CD4-positive, alpha-beta T cell treated with Interleukin-4 for 1 hour (primary cell): ENCODE measurements around the gene TWIST2.

Experiments
- DNase-seq, 2 donors: peaks; one replicate each; pipeline ENCODE4 v3.0.0-alpha.2; 2020 to 2022

TWIST2 gene

DNA sequence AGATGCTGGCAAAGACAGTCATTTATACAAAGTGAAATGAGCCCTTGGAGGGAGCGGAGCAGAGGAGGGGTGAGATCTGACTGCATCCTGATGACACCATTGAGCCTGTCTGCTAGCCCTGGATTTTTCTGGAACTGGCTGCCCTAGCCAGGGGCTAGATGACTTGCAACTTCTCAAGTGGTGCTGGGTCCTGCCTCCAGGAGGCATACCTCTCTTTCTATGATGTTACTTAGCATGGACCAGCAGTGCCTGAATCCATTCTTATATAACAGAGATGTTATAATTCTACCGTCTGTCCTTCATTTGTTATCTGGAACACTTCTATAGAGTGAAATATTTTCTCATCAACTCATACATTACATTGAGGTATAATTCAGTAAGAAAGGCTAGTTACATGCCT, 8.5 kb upstream of the TWIST2 start:
- DNase-seq, result no peak

DNA sequence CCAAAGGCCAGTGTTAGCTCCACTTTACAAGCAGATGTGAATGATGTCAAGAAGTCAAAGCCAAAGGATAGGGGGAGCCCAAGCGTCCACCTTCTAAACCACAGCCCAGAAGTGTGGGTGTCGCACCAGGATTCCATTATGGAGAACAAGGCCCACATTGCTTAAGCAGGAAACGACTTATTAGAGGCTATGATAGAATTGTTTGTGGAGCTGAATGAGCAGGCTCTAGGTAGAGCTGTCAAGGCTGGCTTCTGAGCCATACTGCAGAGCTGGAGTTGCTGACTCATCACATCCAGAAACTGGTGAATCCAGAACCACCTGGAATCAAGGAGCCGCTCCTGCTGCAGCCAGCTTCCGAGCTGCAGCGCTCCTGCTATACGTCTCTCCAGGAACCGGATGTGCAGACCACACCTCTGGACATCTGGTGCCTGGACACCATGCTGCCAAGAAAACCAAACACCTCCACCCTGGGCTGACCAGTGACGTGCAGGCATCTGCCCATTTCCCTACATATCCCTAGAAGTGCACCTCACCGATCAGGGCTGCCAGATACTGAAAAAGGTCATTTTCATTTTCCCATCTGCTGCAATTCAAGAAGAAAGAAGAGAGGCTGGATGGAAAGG, 6.2 kb upstream of the TWIST2 start:
- DNase-seq, result no peak

DNA sequence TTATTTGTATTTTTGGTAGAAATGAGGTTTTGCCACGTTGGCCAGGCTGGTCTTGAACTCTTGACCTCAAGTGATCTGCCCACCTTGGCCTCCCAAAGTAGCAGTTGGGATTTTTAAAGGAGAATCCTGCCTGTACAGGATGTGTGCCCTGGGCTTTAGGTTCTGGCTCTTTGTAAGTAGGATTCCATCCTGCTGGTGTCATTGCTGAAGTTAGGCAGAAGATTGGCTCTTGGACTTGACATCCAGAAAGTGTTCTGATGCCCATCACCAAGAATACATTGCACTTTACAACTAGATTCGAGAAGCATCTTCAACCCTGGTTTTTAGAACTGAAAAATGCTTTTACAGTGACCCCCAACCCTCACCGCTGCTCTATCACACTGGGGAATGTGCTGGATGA, 4.4 kb upstream of the TWIST2 start:
- DNase-seq, result no peak

DNA sequence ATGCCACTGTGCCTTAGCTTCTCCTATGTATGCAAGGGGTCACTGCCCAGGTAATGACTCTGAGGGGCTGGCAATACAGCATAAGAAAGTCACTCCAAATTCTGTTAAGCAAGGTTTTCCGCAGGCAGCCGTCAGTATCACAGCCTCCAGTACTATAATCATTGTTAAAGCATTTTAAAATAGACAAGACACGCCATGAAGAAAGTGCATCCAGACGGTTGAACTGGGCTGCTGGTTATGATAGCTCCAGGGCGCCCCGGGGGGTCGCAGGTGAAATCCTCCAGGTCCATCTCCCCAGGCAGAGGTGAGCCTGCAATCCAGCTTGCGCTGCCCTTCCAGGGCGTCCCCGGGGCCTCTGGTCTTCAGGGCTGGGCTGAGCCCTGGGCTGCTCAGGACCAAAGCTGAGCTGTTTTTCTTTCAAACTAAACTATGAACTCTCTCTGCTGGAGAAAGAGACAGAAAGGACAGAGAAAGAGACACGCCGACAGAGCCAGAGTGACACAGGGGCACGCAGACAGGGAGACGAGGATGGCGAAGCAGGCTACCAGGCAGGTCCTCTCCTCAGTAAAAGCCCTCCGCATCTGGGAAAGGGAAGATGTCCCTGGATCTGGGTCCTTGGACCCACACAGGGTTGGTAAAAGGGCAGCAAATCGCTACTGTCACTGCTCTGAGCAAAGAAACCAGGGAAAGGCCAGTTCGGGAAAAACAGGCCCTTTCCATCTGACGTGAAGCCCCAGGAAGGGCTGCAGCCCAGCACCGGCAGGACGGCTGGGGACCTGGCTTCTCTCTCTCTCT, 2.1 kb upstream of the TWIST2 start:
- DNase-seq, result no peak

DNA sequence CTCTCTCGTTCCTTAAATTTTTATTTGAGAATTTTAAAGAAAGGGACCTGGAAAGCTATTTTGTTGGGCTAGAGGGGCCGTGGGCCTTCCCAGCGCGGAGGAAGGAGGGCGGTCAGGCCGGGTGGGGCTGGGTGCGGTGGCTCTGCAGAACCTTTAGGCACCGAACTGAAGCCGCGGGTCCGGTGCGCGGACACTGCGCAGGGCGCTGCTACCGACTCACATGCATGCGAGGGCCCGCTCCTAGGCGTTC, 1.6 kb upstream of the TWIST2 start:
- no peak for DNase-seq

DNA sequence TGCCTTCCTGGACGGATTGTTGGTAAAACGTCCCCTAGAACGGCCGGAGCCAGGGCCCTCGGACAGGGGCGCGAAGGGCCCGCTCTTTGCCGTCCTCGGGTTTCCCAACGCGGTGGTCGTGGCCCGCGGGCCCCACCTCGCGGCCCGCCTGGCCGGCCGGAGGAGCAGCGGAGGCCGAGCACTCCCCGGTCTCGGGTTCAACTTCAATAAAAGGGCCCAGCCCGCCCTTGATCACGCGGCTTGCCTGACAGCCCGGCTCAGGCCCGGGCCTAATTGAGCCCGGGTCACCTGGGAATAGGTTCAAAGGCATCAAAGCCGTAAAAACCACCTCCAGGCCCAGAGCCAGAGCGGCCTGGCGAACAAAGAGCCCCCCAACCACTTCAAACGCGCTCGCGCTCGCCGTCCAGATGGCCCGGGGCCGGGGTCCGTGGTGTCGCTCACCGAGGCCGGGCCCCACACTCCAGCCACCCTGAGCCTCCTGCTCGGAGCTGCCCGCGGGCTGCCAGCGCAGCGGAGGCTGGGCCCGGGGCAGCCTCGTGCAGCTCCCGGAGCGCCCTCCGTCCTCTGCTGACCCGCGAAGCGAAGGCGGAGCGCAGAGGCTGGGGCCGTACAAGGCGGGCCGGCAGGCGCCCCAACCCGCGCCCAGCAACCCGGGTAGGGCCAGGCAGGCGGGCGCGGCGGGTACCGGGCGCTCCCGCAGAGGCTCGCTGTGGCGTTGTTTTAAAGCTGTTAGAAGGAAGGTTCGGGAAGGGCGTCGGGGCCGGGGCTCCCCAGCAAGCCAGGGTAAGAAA, 1.1 kb upstream of the TWIST2 start:
- no peak for DNase-seq

DNA sequence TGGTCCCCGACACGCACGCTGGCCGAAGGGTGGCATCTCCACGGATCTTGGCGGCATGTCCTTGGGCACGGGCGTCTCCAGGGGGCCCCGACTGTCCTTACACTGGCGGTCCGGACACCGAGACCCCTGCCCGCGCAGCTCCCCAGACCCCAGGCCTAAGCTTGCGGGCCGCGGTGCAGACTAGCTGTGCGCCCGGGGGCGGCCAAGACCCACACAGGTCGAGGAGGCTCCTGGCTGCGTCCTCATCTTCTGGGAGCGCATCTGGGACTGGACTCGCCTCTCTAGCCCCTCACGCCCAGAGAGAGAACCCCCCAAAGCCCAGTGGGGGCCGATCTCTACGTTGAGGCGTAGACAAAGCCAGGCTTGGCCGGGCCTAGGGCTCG, 475 bp upstream of the TWIST2 start:
- DNase-seq, result no peak

DNA sequence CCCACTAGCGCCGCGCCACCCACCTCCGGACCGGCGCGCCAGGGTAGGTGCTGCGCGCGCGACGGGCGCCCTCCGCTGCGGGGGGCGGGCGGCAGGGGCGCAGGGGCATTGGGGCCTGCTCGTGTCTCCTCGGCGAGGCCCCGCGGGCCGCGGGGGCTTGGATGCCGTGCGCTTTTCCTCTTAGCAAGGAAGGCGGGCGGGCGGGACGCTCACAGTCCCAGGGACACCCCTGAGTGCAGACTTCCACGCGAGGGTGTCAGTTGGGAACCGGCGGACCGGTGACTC, 748 bp downstream of the TWIST2 start:
- no peak for DNase-seq

DNA sequence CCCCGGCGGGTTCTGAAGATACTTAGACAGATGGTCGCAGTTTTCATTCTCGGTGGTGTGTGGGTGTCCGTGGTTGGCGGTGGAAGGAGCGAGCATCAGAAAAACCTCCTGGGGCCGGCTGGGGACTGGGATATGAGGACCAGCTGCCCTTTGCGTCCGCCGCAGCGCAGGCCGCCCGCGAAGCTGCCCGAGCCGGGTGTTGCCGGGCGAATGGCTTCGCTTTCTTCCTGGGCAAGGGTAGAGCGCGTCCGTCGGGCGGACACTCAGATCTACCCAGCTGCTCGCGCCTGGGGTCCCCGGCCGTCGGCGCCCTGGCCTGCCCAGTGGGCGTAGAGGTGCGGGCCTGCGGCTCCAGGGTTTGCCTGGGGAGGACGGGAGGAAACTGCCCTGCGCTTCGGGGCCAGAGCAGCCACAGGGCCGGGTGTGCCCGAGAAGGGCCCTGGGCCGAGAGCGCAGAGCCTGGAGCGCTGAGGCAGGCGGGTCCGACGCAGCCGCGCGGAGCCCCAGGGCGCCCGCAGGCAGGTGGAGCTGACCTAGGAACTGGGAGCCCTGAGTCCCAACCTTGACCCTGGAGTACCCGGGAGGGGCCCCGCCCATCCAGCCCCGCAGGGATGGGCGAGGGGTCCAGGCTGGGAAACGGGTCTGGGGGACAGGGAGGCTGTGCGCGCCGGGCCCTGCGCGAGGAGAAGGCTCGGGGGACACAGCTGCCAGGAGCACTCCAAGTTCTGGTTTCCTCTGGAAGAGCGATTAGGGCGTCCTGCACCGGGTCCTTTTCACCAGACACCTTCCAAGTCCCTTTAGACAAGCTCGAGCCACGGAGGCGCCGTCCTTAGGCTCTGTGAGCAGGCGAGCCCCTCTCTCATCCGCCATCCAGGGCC, 1.3 kb downstream of the TWIST2 start:
- DNase-seq, result no peak

DNA sequence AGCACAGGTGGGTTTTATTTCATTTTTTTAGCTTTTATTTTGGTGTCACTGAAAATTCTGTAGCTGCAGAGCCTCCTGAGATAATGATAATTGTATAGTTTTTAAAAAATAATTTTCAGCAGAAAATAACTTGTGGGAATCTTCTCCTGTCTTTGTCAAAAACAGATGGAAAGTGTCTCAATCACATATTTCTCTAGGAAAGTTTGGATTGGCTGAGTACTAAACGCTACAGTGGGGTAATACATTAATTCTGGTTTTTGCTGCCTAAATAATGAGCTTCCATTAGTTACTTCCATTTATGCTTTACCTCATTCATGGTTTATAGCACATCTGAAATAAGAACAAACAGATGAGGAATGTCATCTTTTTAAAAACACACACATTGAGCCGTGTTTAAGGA, 2.2 kb downstream of the TWIST2 start:
- DNase-seq, result no peak

DNA sequence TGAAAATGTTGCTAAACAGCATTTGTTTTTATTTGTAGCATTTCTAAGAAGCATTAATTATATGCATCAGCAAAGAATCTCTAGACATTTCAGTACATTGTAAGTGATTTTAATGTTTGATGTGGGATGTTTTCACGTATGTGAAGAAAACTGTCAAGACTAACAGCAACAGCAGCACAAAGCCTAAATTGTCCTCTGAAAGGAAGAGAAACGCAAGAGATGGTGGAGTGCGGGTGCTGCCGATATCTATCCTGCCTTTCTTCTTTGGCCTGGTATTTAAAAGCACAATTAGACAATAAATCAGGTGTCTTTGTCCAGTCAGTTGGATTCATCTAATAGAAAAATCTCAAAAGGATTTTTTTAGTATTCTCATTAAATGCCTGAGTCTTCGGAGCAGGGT, 3.1 kb downstream of the TWIST2 start:
- DNase-seq, result no peak

DNA sequence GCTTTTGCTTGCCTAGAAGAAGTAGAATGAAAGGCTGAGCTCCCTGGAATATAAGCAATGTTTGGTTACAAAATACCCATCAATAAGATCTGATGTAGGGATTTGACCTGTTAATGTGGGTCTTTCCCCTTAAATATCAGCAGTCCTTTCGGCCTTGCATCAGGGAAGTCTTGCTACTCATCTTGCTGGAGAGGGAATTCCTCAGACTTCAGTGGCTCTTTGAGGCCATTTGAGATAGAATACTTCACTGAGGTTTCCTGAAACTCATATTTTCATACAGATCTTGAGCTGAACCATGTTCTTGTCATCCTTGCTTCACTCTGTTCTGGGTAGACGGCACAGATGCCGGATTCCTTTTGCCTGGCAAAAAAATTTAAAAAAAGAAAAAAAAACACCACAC, 3.9 kb downstream of the TWIST2 start:
- no peak for DNase-seq

DNA sequence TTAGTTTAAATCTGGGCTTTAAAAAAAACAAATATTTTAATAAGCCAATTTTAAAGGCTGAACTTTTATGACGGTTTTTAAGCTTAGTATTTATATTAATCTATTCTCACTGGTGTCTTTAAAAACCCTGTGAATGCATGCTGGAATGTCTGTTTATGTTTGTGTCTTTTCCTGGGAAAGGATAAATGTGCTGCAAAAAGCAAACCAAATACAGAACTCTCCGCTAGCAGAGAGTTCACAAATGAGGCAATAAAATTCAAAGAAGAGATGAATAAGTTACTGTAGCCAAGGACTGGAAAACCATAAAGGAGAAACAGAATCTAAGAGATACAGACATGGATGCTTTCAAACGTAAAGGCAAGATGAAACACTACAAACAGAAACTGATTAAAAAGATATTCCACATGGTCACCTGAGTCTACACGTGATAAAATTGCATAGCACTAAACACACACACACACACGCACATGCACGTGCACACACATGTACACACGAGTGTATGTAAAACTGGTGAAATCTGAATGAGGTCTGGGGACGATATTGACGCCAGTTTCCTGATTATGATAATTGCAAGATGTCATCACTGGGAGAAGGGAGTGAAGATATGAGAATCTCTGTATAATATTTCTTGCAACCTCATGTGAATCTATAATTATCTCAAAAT, 4.5 kb downstream of the TWIST2 start:
- no peak for DNase-seq

DNA sequence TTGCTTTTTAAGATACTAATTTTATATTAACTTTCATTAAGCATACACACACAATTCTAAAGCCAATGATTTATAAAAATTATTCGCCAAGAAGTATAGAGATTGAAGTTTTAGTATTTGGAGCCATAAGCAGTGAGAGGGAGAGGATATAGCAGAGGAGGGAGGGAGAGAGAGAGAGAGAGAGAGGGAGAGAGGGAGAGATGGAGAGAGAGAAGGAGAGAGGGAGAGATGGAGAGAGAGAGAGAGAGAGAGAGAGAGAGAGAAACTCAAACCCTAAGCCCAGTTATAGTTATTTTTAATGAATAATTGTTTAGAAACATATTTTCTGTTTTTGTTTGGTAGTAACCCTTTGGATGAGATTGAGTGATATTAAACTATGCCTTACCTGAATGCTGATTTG, 5.3 kb downstream of the TWIST2 start:
- DNase-seq, result no peak

DNA sequence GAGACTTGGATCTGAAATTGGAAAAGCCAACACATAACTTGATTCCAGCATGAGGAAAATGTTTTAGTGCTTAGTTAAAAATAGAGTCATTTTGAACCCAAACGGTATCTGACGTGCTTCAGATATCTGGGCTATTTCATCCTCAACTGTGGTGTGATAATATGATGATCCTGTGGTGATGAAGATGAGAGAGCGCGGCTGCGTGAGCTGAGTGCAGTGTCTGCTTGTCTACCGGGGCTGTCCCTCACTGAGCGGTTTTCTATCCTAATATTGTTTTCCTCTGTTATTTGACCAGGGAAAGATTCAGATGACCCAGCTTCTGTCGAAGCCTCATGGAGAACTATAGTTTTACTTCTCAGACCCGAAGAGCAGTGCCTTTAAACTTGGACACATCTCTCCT, 5.8 kb downstream of the TWIST2 start:
- DNase-seq, result no peak

DNA sequence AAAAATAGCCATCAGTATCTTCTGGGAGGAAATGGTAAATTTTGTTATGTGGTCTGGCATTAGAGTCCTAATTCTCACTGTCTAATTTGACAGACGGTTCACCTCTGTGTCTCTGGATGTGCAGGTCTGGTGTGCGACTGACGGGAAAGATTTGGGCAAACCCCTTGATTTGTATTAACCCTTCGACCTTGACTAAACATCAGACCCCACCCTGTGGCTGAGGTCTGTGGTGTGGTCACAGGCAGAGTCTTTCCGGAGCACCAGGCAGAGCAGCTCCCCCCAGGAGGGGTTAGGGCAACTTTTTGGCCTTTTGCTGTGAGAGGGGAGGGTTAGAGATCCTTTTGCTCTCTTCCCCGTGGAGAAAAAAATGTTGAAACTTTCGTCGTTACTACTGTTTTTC, 6.4 kb downstream of the TWIST2 start:
- no peak for DNase-seq

DNA sequence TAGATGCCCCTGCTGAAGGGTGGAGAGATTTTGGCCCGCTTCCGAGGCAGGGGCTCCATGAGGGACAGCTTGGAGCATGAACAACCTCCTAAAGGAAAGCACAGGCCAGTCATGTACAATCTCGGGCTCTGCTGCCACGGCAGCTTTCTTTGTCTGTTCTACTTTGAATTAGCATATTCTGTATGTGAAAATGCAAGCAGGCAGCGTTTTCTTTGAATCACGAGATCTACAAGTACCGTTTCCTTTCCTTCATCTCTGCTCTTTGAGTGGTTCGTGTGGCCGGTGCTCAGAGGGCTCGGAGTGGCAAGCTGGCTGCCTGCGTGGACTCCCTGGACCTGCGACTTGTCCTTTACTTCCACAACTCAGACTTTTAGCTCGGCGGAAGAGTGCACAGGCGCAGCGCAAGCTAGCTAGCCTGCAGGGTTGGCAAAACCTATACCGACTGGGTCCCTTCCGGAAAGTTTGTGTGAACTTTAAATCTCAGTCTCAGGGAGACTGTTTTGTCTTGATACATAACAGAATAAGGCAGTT, 6.9 kb downstream of the TWIST2 start:
- no peak for DNase-seq

DNA sequence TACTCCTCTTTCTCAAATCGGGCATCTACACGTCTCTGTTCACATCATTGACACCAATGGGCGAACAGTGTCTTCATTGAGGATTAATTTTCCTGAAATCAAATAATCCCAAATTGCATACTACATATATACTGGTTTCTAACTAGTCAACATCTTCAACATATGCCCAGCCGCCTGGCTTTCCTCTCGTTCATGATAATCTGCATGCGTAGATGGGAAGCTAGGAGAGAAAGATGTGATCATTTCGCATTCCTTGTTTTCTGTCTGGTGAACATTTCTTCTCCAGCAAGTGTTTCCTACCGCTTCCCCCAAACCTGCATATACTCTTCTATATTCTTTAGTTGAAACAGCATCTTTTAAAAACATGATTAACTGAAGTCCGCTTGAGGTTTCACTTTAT, 7.4 kb downstream of the TWIST2 start:
- no peak for DNase-seq

DNA sequence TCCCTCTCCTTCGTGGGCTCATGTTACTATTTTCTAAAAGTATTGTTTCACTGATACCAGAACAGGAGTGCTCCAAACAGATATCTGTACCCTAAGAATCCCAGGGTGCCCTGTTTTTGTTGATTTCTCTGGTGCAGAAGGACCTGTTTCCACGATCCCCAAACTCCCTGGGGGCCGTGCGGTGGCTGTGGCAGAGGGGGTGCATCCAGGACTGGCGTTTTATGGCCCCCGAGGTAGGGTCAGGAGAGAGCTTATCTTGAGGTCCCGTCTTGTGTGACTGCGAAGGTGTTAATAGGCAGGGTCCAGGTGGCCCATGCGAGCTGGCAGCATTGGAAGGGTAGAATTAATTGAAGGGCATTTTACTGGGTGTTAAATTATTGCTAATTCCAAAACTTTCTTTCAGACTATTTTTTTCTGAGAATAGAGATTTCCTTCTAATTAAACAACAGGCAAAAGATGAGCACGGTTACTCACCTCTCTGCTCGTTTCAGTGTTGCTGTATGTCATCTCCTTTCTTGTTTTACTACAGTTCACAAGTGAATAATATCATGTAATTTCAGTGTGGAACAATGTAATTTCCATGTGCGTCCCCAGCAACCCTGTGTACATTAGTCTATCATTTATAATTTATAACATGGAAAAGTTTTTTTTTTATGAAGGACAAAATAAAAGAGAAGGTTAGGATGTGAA, 8.2 kb downstream of the TWIST2 start:
- no peak for DNase-seq

DNA sequence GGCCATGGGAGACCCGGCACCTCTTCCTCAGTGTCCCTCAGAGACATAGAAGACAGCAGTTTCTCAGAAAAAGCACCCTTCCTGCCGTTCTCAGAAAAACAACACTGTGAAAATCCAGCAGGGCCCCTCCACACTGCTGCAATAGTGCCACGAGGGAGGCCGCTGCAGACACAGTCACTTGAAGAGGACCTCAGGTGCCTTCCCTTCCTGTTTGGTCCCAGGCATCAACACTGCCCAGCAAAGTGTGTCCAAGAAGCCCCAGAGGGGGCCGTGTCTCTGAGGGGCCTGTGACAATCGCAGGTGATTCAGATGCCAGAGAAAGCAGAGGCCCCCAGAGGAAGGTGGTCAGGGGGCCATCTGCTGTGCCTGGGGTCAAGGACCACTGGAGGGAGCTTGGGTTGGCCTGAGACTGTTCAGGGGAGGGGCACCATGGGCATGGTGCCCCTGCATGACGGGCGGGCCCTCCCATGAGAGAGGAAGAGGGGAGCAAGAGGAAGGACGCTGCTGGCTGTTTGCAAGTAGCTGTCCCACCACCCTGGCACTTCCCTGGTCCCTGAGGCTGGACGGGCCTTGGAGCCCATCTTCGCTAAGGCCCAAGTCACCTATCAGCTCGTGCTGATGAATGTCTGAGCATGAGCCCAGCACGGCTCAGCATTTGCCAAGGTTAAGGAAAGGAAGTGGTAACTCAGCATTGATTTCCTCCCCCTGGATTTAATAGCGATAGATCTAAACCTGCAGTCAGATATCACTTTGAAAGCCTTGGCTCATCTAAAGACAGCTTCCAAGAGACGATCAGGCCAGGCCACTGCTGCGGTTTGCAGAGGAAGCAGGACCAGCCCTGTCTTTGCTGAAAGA, 9.1 kb downstream of the TWIST2 start:
- no peak for DNase-seq

DNA sequence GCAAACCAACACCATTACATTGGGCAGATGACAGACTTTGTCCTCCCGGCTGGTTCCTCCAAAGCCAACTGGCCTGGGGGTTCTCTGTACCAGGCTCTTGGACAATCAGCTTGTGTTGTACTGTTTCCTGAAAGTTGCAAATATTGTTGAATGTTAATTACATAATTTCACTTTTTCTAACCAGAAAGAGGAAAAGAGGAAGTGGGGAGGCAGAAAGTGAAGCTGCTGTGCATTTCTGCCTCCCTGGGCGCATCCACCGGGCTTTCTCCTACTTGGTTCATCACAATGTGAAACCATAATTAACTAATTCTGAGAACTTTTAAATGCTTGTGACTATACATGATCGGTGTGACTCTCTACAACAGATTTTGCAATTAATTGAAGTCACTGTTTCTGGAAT, 10.1 kb downstream of the TWIST2 start:
- DNase-seq, result no peak
